ENCODE measurements around the gene ITGA2B.

Gene ITGA2B

GRCh38 chr17:44358066-44358465, 31.4 kb downstream of the ITGA2B start:
- in situ Hi-C loops (cut with MboI; ENCODE audit: low sequenced_read_pairs, unreplicated experiment) = no loop called here
- TF ChIP-seq CTCF (IDR thresholded peaks at IDR 0.05; ENCODE audit: borderline replicate concordance, control extremely low read depth, extremely low read depth, insufficient read depth, missing control alignments) = no peak
- no peak for DNase-seq (ENCODE audit: low spot score)

- in situ Hi-C loops (cut with MboI; ENCODE audit: low sequenced_read_pairs, unreplicated experiment) = no loop called here
- no peak for TF ChIP-seq CTCF (IDR thresholded peaks at IDR 0.05; ENCODE audit: borderline replicate concordance, control extremely low read depth, extremely low read depth, insufficient read depth, missing control alignments)
- DNase-seq (ENCODE audit: low spot score) = no peak
These were observed 33.2 kb downstream of the ITGA2B start for GRCh38 chr17:44356241-44356640.

- in situ Hi-C loops (cut with MboI; ENCODE audit: low sequenced_read_pairs, unreplicated experiment) = no loop called here
- no peak for TF ChIP-seq CTCF (IDR thresholded peaks at IDR 0.05; ENCODE audit: borderline replicate concordance, control extremely low read depth, extremely low read depth, insufficient read depth, missing control alignments)
- no peak for DNase-seq (ENCODE audit: low spot score)
These were observed 33.8 kb downstream of the ITGA2B start for GRCh38 chr17:44355642-44356099.

GRCh38 chr17:44354582-44355561, 34.6 kb downstream of the ITGA2B start:
- in situ Hi-C loops (cut with MboI; ENCODE audit: low sequenced_read_pairs, unreplicated experiment) = no loop called here
- TF ChIP-seq CTCF (IDR thresholded peaks at IDR 0.05; ENCODE audit: borderline replicate concordance, control extremely low read depth, extremely low read depth, insufficient read depth, missing control alignments) = peak; percentile 70
- DNase-seq (ENCODE audit: low spot score) = peak; percentile 83

- TF ChIP-seq CTCF (IDR thresholded peaks at IDR 0.05; ENCODE audit: borderline replicate concordance, control extremely low read depth, extremely low read depth, insufficient read depth, missing control alignments) = no peak
- peak; percentile 68 for DNase-seq (ENCODE audit: low spot score)
- in situ Hi-C loops (cut with MboI; ENCODE audit: low sequenced_read_pairs, unreplicated experiment) = no loop called here
These were observed 35.6 kb downstream of the ITGA2B start for GRCh38 chr17:44353672-44354331.

- in situ Hi-C loops (cut with MboI; ENCODE audit: low sequenced_read_pairs, unreplicated experiment) = no loop called here
- no peak for TF ChIP-seq CTCF (IDR thresholded peaks at IDR 0.05; ENCODE audit: borderline replicate concordance, control extremely low read depth, extremely low read depth, insufficient read depth, missing control alignments)
- DNase-seq (ENCODE audit: low spot score) = no peak
These were observed 36.4 kb downstream of the ITGA2B start for GRCh38 chr17:44352828-44353671.

All from GM13976 (cell line).